ENCODE results near the gene FOXK1.

DNA sequence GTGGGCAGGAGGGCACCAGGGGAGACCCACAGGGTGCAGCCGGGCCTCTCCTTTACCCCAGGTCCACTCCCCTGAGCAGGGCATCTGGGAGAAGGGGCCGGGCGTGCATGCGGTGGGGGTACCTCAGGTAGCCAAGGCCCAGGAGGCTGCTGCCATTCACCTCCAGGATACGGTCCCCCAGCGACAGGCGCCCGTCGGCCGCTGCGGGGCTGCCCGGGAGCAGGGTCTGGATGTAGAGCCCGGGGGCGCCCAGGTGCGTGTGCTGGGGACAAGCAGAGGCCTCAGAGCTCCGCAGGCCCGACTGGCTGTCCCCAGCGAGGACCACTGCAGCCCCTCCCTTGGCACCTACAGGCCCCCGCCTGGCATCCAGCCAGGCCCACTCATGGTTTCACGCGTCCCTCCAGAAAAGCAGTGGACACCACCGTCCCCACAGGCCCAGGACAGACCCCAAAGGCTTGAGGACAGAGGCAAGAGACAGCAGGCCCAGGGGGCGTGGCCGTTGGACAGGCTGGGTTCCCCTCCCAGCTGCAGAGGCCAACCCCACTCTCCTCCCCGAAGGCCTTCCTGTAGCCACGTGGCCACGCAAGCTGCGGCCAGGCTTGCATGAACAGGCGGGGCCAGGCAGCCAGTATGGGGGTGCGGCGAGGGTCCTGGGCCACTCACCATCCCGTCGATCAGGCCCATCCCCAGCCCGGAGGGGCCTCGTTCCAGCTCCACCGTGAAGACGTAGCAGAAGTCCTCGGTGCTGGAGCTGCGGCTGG, 117.6 kb downstream of the FOXK1 start:
- TF ChIP-seq BHLHE40 (IDR thresholded peaks at IDR 0.05; ENCODE audit: low read length) (no peak), PAWR (CRISPR knock-in tag; IDR thresholded peaks at IDR 0.05; ENCODE audit: borderline replicate concordance) (no peak), ZZZ3 (CRISPR knock-in tag; IDR thresholded peaks at IDR 0.05; ENCODE audit: borderline replicate concordance) (no peak), ZNF766 (CRISPR knock-in tag; IDR thresholded peaks at IDR 0.05; ENCODE audit: borderline replicate concordance) (no peak)

Measured in HepG2 (cell line).